DMS114 treated with DMSO at 0.1 percent for 48 hours (cell line): Measurements from ENCODE around the gene MTIF3.

Experiments used
- DNase-seq: peaks from one replicate; lab custom pipeline; 2025; ENCODE audit not compliant: unreplicated experiment; lab: John Stamatoyannopoulos, UW

The MTIF3 gene

GRCh38 chr13:27461940-27462584, 11.7 kb upstream of the MTIF3 start:
- no peak for DNase-seq

GRCh38 chr13:27455331-27455855, 5.0 kb upstream of the MTIF3 start:
- no peak for DNase-seq

GRCh38 chr13:27450921-27451471, 632 bp upstream of the MTIF3 start:
- DNase-seq: no peak

- no peak for DNase-seq
Observed at GRCh38 chr13:27449081-27449603, 1.2 kb downstream of the MTIF3 start.

- DNase-seq: no peak
Observed at GRCh38 chr13:27448308-27448707, 2.1 kb downstream of the MTIF3 start.

DNA sequence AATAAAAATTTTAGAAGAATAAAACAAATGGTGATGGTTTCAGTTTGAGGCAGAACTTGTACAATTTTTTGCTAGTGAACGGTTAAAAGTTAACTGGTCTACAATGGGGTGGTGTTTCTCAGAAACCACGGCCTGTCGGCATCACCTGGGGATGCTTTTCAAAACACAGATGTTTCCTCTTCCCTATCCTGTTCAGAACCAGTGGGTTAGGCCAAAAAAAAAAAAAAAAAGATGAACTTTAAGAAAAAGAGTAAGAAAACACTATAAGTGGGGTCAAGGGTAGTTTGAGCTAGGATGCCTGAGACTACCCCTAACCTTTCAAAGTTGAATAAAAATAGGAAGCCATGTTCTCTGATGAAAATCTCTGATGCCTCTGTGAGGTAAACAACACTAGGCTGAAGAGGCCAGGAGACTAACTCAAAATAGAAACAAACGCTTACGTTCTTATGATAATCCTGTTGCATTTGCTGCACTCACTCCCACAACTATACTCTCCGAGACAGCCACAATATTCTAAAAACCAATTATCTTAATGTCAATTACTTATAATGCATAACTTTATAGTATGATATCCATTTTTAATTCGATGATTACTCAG, 3.3 kb downstream of the MTIF3 start:
- no peak for DNase-seq

DNA sequence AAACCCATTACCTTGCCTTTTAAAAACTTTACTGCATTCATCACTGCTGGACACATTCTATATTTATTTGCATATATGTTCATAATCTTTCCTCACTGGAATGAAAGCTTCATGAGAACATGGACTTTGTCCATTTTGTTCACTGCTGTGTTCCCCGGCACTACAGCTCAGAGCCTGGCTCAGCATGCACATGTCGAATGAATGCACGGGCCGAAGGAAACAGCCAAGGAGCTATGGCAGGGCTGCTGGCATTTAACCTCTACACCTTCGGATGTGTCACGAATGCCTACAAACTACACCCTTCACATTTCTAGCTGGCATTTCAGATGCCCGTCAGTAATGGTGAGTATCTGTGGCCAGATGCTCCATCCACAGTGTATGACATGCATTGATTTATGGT, 7.6 kb downstream of the MTIF3 start:
- DNase-seq: no peak

GRCh38 chr13:27442071-27442647, 8.2 kb downstream of the MTIF3 start:
- no peak for DNase-seq

DNA sequence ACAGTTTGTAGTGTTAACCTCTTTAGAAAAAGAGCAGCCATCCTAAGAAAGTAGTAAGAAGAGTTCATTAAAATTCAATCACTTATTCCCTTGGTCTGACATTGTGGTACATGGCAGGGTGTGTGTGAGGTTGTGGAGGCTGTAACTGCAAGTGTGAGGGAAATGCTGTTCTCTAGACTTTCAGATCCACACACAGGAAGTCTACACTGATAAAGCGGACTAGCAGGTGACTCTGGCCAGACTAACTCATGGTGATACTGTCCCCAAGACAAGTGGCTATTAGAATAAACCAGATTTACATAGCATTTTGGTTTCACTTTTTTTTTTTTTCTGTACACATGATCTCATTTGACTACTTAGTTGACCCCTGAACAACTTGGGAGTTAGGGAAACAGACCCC, 10.0 kb downstream of the MTIF3 start:
- no peak for DNase-seq

DNA sequence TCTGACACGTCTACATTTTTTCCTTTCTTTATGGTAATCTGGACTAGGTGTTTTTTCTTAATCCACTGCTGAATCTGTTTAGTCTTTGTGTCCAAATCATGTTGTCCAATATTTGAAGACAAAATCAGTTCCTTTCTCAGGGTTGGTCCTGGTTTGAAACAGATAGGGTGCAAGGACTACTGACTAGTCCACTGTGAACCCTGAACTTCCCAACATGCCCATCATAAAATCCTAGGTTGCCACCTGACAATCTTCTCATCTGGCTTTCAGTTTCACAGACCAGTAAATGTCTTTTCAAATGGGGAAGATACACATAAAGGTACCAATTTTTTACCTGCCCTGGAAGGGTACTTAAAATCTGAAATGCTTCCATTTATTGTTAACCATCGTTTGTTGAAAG, 13.2 kb downstream of the MTIF3 start:
- no peak for DNase-seq

DNA sequence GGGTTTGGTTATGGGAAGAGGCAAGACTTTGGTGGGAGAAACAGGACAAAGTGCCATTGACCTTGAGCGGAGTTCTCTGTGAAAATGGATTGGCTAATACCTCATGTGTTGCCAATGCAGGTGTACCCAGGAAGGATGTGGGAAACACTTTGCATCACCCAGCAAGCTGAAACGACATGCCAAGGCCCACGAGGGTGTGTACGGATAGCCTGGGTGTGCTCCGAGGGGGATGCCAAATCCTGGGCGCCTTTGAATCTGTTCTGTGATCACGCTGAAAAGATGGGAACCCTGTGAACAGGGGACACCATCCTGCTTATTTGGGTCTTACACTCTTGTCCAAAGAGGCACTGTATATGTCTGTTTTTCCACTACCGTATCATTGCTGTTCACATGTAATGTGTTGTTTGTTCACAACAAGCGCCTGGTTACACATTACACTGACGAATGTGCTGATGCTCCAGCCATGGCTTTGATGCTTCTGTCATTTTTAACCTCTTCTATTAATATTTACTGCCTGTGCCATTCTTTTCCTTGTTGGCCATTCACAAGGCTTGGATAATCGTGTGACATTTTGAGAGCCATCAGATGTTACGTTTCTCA, 17.7 kb downstream of the MTIF3 start:
- DNase-seq: no peak

- DNase-seq: no peak
Observed at GRCh38 chr13:27432180-27432579, 18.2 kb downstream of the MTIF3 start.

DNA sequence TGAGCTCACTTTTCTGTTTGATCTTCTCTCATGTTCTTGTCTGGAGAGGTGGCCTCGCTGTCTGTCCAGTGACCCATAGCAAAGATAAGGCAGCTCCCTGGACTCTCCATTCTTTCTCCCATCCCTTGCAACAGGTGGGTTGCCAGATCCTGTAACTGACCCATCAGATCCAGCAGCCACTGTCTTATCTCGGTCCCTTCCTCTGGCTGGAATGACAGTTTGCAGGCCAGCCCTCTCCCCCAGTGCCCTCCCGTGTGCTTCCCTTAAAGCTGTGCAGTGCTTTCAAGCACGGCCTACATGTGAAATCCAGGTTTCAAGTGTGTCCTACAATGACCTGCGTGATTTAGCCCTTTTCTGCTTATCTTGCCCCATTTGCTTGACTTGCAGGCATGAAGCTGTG, 22.2 kb downstream of the MTIF3 start:
- DNase-seq: no peak

GRCh38 chr13:27427641-27428040, 22.7 kb downstream of the MTIF3 start:
- DNase-seq: no peak

DNA sequence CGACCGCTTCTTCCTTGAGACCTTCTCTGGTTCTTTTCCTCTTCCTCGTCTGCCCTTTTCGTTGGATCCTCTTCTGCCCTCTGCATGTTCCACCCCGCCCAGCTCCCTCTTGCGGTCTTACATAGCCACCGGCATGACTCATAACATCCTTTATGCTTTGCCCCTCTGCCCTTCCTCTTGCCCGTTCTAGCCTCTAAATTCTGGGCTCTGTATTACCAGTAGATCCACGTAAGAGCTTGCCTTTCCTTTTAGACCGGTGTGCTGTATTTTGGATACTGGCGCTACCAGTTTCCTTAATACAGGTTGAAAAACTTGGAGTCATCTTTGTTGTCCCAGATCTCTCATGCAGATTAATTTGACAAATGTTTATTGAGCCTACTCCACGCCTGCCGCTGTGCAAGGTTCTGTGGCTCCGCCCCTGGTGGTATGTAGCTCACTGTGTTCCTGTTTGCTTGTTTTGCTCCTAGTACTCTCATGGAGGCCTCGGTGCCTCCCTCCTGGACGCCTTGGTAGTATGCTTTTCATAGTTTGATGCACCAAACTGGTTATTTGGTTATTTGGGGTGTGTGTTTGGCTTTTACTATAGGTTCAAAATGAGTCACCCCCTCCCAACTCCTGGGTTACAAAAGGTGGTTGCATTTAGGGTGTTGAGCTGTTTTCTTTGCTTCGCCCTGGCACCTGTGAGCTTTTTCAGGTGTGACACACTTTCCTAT, 24.3 kb downstream of the MTIF3 start:
- DNase-seq: peak; percentile 13

- DNase-seq: no peak
Observed at GRCh38 chr13:27425158-27425917, 25.0 kb downstream of the MTIF3 start.

DNA sequence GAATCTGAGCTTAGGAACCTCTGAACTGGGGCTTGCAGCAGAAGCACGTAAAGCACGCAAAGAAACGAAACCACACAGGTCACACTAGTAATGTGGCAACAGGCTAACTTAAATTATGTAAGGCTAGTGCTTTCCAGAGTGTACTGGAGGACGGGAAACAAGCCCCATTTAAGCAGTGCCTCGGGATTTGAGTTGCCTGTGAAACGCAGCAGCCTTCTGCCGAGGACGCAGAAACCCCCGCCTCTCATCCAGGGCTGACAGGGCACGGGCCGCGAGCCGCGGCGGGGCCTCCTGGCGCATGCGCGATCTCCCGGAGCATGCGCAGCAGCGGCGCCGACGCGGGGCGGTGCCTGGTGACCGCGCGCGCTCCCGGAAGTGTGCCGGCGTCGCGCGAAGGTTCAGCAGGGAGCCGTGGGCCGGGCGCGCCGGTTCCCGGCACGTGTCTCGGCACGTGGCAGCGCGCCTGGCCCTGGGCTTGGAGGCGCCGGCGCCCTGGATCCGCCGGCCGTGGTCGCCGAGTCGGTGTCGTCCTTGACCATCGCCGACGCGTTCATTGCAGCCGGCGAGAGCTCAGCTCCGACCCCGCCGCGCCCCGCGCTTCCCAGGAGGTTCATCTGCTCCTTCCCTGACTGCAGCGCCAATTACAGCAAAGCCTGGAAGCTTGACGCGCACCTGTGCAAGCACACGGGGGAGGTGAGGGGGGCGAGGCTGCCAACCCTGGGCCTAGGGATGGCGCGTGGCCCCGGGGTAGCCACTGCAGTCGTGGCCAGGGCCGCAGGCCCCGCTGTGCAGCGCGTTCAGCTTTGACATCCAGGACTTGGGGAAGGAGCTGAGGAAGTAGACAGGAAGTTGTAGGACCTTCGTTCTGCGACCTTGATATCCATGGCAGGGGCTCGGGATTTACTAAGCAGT, 25.9 kb downstream of the MTIF3 start, which contains the start of gene GTF3A:
GTF3A (plus strand) TSS at position 374 of the 912 bp plus-strand sequence.
- DNase-seq: peak; percentile 59

- no peak for DNase-seq
Observed at GRCh38 chr13:27423333-27423732, 27.0 kb downstream of the MTIF3 start.
